Measurements from ENCODE around the gene CHRND.

DNA sequence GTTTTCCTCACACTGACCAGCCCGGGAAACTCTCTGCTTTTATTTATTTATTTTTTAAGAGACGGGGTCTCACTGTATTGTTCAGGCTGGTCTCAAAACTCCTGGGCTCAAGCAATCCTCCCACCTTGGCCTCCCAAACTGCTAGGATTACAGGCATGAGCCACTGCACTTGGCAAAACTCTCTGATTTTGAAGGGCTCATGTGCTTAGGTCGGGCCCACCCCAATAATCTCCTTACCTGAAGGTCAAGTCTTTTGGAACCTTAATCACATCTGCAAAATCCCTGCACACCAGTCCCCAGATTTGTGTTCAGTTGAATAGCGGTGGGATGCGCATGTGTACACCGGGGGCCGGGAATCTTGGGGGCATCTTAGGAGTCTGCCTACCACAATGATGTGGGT lies 30.7 kb upstream of the CHRND start:
- TF ChIP-seq CTCF (IDR thresholded peaks at IDR 0.05) (no peak), POLR2A (IDR thresholded peaks at IDR 0.05) (no peak)

Data from testis (tissue), 2 donors.